ENCODE measurements around the gene ZNF487. TPM values are rescaled to one million over a fixed set of nuclear protein-coding genes. Genes with fewer than 3 reads are reported as not detected.

The ZNF487 gene
- total and polyA plus RNA-seq, 2 experiments from 2014 or later, result 2.9 to 4.6 TPM

- TF ChIP-seq ETS1 (IDR thresholded peaks at IDR 0.05) (no peak), EZH2phosphoT487 (IDR thresholded peaks at IDR 0.05; ENCODE audit: unreplicated experiment) (no peak), POLR2AphosphoS5 (IDR thresholded peaks at IDR 0.05; ENCODE audit: low read depth) (no peak), ZNF114 (CRISPR knock-in tag; IDR thresholded peaks at IDR 0.05) (no peak)
These were observed 3.7 kb downstream of the ZNF487 start (continued) for GRCh38 chr10:43440463-43441134.

- Mint-ChIP-seq H3K27me3 (ENCODE audit: insufficient read depth, low read depth, poor library complexity) (no peaks in the 10 kb centered on the region), H3K4me1 (no peaks in the 10 kb centered on the region), H3K4me3 (no peak overlapping the region), H3K27ac (no peak overlapping the region), H3K9me3 (peaks cover 35% of the 10 kb centered on the region), H3K36me3 (ENCODE audit: low read depth) (peaks cover 22% of the 10 kb centered on the region)
- no peaks in the 10 kb centered on the region for H4K20me1 ChIP-seq (replicated peaks; ENCODE audit: insufficient read depth)
- H3K4me2 ChIP-seq, result no peak overlapping the region
- ATAC-seq, result no peak
- H3K4me1 ChIP-seq (ENCODE audit: insufficient read depth), result no peaks in the 10 kb centered on the region
- no peak for DNase-seq (ENCODE audit: low spot score)
- no peak overlapping the region for H3K4me3 ChIP-seq
- no peaks in the 10 kb centered on the region for H3K9me2 ChIP-seq (ENCODE audit: insufficient read depth)
- H3K27ac ChIP-seq (ENCODE audit: low read depth), result no peak overlapping the region
- TF ChIP-seq ZNF462 (CRISPR knock-in tag; IDR thresholded peaks at IDR 0.05) (no peak), NANOG (IDR thresholded peaks at IDR 0.05; ENCODE audit: borderline replicate concordance) (no peak), EZH2phosphoT487 (IDR thresholded peaks at IDR 0.05; ENCODE audit: unreplicated experiment) (no peak), ETS1 (IDR thresholded peaks at IDR 0.05) (no peak)
- no peak overlapping the region for H2AFZ ChIP-seq
- H3F3A ChIP-seq (replicated peaks; ENCODE audit: low read depth), result no peaks in the 10 kb centered on the region
- no peaks in the 10 kb centered on the region for H3K27me3 ChIP-seq (ENCODE audit: insufficient read depth)
- H3K36me3 ChIP-seq (ENCODE audit: insufficient read depth), result no peaks in the 10 kb centered on the region
- H3K79me2 ChIP-seq (replicated peaks; ENCODE audit: insufficient read depth), result no peaks in the 10 kb centered on the region
These were observed 7.4 kb downstream of the ZNF487 start for GRCh38 chr10:43444323-43444722.

Data from GM23338 (cell line).